T-helper 2 cell treated with Interferon-gamma antibody and Interleukin-4, amounts not matched to agents 100 ng/mL and 5 ng/mL, for 36 hours (primary cell): ENCODE data around the gene AIP. TPM values are rescaled to one million over a fixed set of nuclear protein-coding genes. Genes with fewer than 3 reads are reported as not detected.
"Not testable (repeated sequence)": the region's sequence is repeated elsewhere in the genome, so short reads cannot be mapped to it uniquely, and the experiment has no call there.

Experiments
- intact Hi-C: fragments of 100-400 bp; cut with micrococcal nuclease; formaldehyde crosslinking; loops from one replicate; pipeline ENCODE4 v1.15.1; 2023
- total RNA-seq: library from RNA; stranded (reverse); gene quantifications from 2 replicates; pipeline ENCODE4 v1.2.3, GENCODE V29; 2022

AIP gene
- total RNA-seq, 1 donor from 2014 or later = 157 TPM

DNA sequence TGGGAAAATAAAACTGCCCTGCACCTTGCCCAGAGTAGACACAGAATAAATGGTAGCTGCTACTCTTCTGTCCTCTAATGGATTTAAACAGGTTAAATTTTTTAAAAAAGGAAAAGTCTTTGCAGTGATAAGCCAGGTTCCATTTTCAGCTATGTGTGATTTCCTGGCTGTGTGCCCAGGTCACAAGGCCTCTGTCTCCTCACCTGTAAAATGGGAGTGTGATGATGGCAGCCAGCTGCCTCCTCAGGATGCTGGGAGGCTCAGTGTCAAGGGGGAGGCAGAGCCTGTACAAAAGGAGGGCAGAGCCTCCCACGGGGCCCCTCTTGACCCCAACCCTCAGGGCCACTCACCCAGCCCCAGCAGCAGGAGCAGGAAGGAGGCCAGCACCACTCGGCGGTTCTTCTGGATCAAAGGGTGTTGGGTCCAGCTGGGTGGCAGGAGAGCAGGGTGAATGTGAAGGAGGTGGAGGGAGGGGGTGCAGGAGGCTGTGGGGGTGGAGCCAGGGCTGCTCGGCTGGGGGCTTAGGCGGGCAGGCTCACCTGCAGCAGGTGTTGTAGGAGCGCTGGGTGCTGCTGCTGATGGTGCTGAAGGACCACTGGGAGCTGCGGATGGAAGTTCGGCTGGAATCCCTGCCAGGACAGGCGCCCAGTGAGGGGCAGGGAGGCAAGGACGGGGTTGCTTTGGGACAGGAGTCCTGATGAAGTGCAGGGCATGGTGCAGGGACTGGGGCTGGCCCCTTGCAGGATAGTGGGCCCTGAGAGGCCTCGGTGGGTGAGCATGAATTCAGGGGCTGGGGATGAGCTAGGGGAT is 15.7 kb upstream of the AIP start:
- intact Hi-C loops = loop anchor here (5.0 kb wide), 1 partner anchor 40 kb away; the partner anchor contains the start of gene RPS6KB2

DNA sequence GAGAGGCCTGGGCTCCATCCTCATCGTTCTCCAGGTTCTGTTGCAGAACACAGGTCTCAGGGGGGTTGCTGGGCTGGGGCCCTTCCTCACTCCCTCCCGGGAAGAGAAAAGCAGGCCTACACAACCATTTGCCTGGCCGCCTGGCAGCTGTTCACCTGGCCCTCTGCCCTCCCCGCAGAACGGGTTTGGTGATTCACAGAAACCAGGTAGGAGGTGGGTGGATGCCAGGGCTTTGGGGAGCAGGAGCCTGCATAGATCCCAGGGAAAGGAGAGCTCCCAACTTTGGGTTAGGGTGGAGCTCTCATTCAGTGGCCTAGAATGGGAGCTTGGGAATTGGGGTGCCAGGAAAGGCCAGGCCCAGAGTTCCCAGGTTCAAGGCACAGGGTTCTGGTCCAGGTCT is 14.8 kb upstream of the AIP start:
- intact Hi-C loops = loop anchor here (2.0 to 5.0 kb wide), 3 partner anchors 29 to 77 kb away; partner anchors contain the start of genes RAD9A and RPS6KB2

DNA sequence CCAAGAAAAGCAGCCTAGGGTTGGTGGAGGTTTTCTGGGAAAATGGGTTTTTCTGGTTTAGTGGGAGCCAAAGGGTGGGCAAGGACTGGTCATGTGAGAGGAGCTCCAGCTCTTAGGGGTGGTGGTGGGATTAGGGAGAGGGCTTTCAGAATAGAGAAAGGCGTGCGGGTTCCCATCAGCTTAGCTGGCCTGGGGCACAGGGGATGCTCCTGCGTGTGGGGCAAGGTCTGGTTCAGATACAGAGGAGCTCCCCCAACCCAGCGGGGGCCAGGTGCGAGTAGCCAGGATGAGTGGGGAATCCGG is 14.4 kb upstream of the AIP start:
- intact Hi-C loops = loop anchor here (2.0 to 5.0 kb wide), 3 partner anchors 30 to 78 kb away; partner anchors contain the start of genes RAD9A and RPS6KB2

DNA sequence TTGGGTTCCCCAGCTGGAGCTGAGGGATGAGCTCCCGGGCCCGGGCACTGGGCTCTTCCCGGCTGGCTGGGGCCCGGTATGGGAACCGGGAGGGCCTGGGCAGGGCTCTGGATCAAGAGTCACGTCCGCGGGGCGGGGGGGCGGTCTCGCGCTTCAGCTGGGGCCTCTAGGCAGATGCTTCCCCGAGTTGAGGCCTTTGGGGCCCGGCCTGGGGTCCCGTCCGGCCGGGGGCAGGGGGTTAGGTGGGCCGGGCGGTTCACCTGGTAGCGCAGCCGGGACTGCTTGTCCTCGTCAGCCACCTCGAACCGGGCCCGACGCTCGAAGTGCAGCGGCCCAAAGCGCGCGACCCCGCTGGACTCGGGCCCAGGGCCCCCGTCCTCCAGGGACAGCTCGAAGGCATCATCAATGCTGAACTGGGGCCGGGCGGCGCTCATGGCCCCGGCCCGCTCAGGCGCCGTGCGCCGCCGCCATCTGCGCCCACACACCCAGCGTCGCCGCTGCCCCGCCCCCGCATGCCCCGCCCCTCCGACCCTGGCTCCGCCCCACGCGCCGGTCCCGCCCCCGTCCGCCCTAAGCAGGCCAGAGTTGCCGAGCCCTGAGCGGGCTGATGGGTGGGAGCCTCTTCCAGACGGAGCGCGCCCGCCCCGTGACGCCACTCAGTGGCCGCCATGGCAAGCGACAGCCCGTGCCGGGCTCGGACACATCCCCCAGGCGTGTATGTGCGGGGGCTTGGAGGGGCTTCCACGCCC is 13.9 kb upstream of the AIP start, which contains the start of gene TMEM134:
TSS of gene TMEM134 (minus strand) at position 493 of the 749 bp plus-strand sequence. CDS start at position 434, 59 bp downstream.
- intact Hi-C loops = loop anchor here (1.0 to 5.0 kb wide), 6 partner anchors 15 to 78 kb away; partner anchors contain the start of genes RAD9A and RPS6KB2

DNA sequence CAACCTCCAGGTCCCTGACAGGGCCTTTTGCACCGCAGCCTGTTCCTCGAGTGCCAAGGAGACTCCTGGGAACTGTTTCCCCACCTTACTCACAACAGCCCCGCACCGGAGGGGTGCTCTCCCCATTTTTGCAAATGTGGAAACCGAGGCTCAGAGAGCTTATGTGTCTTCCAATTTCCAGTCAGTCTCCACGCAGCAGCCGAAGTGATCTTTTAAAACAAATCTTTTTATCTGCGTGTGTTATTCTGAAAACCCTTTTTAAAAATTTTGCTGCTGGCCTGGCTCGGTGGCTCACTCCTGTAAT is 13.4 kb upstream of the AIP start:
- intact Hi-C loops = loop anchor here (1.0 to 5.0 kb wide), 6 partner anchors 15 to 79 kb away; partner anchors contain the start of genes RAD9A and RPS6KB2

DNA sequence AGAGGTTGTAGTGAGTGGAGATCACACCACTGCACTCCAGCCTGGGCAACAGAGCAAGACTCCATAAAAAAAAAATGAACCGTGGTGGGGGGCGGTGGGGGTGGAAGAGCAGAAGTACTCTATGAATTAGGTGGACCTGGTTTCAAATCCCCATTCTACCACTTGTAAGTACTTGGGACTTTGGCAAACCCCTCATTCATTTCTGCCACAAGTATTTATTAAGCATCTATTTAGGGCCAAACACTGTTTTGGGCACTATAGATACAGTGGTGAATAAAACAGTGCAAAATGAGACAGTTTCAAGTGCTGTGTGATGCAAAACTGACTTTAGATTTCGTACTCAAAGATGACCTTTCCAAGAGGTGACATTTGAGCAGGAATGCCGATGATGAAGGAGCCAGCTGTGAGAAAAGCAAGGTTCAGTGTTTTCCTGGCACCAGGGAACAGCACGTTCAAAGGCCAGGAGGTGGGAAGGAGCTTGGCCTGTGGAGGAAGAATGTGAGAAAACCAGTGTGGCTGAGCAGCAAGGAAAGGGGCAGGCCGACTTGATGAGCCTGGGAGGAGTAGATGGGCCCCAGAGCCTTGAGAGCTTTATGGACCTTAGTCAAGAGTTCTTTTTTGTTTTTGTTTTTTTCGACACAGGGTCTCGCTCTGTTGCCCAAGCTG is 12.4 kb upstream of the AIP start:
- intact Hi-C loops = no loop called here

DNA sequence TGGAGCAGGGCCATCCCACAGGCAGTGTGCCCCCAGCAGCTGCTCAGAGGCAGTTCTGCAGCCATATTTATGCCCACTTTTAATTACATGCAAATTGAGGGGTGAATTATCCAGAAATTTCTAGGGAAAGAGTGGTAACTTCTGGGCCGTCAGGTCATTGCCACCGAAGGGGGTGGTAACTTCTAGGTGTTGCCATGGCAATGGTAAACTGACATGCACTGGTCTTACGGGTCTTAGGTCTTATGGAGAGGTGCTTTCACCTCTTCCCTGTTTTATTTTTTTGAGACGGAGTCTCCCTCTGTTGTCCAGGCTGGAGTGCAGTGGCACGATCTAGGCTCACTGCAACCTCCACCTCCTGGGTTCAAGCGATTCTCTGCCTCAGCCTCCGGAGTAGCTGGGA is 9.9 kb upstream of the AIP start:
- intact Hi-C loops = no loop called here

DNA sequence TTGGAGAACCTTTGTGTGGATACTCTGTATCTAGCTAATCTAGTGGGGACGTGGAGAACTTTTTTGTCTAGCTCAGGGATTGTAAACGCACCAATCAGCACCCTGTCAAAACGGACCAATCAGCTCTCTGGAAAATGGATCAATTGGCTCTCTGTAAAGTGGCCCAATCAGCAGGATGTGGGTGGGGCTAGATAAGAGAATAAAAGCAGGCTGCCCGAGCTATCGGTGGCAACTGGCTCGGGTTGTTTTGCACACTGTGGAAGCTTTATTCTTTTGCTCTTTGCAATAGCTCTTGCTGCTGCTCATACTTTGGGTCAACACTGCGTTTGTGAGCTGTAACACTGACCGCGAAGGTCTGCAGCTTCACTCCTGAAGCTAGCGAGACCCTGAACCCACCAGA is 6.1 kb upstream of the AIP start:
- intact Hi-C loops = not testable (repeated sequence)

DNA sequence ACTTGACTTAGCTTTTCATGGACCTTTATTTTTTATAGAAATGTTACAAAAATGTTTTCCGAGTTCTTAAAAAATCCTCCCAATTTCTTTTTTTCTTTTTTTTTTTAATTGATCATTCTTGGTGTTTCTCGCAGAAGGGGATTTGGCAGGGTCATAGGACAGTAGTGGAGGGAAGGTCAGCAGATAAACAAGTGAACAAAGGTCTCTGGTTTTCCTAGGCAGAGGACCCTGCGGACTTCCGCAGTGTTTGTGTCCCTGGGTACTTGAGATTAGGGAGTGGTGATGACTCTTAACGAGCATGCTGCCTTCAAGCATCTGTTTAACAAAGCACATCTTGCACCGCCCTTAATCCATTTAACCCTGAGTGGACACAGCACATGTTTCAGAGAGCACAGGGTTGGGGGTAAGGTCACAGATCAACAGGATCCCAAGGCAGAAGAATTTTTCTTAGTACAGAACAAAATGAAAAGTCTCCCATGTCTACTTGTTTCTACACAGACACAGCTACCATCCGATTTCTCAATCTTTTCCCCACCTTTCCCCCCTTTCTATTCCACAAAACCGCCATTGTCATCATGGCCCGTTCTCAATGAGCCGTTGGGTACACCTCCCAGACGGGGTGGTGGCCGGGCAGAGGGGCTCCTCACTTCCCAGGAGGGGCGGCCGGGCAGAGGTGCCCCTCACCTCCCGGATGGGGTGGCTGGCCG is 5.3 kb upstream of the AIP start:
- intact Hi-C loops = not testable (repeated sequence)

DNA sequence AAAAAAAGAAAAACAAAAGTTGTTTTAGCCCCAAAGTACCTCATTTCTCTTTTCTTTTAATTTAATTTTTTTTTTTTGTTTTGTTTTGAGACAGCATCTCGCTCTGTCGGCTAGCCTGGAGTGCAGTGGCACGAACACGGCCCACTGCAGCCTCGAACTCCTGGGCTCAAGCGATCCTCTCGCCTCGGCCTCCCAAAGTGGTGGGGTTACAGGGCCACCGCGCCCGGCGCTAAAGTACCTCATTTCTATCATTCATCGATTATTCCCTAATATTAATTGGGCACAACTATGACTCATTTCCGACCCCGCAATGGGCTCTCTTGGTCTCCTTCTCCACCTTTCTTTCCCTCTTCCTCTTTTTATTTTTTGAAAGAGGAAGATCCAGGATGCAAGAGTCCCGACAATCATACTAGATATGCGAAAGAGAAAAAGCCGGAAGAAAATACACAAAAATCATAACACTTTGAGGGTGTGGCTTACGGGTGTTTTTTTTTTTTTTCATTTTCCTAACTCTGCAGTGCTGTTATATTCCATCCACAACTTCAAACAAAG is 475 bp upstream of the AIP start:
- intact Hi-C loops = no loop called here

DNA sequence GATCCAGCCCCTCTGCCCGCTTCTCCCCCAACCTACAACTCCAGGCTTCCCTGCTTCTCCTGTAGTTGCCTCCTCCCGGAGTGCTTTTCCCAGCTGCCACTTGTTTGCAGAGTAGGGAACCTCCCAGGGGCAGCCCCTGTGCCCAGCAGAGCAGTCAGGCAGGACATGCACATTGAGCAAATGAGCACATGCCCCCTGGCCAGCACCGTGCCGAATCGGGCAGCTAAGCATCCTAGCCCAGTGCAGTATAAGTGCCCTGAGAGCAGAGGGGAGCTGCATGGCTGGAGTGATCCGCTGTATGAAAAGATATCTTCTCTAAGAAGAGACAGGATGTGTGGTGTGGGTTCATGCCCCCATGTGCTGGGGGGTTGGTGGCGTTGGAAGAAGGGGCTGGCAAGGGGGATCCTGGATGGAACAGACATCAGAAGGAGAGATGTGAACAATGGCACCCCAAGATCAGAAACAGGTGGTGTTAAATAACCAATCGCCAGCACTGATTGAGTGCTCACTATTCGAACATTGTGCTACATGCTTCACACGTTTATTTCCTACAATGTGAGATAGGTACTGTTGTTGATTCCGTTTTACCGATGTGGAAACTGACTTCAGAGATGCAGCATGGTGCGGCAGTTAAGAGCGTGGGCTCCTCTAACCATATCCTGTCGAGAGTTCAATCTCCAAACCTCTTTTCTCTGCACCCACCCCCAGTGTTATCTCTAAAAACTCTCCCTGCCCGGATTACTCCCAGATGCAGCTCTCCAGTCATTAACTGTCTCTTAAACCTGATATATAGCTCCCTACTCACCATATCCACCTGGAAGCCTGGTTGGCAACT is 1.2 kb downstream of the AIP start:
- intact Hi-C loops = loop anchor here (1.0 to 2.0 kb wide), 6 partner anchors 15 to 131 kb away; partner anchors contain the start of genes POLD4, RPS6KB2 and TMEM134

DNA sequence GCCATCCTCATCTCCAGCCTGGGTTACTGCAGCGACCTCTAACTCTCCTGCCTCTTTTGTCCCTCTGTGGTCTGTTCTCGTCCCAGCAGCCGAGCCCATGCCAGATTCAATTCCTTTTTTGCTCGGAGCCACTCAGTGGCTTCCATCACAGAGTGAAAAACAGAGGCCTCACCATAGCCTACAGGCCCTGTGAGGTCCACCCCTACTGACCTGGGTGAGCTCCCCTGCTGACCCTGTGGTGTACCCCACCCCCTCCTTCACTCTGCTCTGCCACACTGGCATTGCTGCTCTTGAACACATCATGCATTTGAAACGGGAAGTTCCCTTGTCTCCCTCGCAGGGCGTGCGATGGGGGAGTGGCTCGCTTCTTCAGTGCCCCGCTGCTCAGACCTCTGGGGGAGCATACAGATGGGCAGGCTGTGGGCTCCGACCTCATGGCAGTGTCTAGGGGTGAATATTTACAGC is 2.1 kb downstream of the AIP start:
- intact Hi-C loops = loop anchor here (1.0 to 2.0 kb wide), 5 partner anchors 16 to 83 kb away; partner anchors contain the start of gene TMEM134

DNA sequence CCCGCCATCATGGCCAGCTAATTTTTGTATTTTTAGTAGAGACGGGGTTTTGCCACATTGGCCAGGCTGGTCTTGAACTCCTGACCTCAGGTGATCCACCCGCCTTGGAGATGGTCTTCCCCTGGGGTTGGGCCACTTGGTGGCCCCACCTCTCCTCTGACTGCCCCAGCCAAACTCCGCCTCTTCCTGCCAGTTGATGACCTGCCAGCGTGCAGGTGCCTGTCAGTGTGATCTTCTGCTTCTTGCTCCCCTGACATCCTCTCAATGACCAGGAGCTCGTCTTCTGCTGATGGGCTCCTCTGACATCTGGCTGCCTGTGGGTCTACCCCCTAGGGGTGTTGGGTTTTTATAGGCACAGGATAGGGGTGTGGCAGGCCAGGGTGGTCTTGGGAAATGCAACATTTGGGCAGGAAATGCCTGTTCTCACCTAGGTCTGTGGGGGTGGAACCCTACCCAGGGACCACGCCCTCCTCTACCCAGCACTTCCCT is 3.1 kb downstream of the AIP start:
- intact Hi-C loops = loop anchor here (1.0 to 2.0 kb wide), 2 partner anchors 22 to 47 kb away; no protein-coding TSS in a partner anchor

DNA sequence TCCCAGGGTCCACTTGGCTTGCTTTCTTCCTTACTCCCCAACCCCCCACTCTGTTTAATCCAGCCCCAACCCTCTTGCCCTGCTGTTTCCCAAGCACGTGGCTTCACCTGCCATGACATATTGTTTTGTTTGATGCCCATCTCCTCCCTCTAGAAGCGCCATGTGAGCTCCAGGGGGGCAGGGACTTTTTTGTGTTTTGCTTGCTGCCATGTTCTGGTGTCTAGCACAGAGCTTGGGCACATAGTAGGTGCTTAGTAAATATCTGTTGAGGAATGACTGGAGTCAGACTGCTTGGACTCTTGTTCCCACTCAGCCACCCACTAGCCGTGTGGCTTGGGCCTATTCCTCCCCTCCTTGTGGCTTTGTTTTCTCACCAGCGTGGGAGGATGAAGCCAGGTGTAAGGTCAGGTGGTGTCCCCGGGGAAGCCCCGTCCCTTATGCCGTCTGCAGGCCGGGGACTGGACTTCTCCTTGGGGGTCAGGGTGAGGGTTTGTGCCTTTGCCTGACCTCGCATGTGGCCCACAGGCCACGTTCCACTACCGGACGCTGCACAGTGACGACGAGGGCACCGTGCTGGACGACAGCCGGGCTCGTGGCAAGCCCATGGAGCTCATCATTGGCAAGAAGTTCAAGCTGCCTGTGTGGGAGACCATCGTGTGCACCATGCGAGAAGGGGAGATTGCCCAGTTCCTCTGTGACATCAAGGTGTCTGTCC is 3.8 kb downstream of the AIP start:
- intact Hi-C loops = no loop called here

DNA sequence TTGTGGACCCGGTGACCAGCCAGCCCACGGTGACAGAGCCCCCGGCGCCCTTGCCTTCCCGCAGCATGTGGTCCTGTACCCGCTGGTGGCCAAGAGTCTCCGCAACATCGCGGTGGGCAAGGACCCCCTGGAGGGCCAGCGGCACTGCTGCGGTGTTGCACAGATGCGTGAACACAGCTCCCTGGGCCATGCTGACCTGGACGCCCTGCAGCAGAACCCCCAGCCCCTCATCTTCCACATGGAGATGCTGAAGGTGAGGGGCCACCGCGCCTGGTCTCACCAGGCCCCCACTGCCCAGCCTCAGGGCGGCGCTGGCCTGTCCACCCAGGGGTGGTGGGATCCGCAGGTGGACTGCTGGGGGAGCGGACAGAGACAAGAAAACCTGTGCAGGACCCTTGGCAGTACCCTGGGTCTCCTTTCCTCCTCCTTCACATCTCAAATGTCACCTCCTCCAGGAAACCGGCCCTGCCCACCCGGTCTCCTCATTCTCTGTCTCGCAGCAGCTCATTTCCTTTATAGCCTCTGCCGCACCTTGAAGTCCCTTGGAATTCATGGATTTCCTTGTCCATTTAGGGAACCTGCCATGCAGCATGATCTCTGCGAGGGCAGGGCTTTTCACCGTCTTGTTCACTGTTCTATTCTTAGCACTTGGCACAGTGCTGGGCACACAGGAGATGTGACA is 6.5 kb downstream of the AIP start:
- intact Hi-C loops = no loop called here

DNA sequence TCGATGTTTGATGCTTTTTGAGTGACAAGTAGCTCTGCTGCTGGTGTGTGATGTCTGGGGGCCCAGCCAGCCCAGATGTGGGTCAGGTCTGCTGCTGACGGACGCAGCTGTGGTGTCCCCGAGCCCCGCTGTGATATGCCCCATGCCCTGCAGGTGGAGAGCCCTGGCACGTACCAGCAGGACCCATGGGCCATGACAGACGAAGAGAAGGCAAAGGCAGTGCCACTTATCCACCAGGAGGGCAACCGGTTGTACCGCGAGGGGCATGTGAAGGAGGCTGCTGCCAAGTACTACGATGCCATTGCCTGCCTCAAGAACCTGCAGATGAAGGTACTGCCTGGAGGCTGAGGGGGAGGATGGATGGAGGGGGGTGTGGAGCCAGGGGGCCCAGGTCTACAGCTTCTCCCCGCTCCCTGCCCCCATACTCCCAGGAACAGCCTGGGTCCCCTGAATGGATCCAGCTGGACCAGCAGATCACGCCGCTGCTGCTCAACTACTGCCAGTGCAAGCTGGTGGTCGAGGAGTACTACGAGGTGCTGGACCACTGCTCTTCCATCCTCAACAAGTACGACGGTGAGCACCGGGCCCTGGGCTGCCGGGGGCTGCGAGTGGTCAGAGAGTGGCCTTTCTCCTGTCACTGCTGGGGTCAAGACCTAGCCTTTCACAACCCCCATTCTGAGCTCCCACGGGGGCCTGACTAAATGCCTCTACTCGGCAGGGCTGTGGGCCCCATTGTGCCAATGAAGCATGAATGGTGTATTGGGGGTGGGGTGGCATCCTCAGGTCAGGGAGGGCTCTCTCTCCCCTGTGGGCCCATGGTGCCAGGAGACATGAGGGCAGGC is 7.3 kb downstream of the AIP start:
- intact Hi-C loops = no loop called here

DNA sequence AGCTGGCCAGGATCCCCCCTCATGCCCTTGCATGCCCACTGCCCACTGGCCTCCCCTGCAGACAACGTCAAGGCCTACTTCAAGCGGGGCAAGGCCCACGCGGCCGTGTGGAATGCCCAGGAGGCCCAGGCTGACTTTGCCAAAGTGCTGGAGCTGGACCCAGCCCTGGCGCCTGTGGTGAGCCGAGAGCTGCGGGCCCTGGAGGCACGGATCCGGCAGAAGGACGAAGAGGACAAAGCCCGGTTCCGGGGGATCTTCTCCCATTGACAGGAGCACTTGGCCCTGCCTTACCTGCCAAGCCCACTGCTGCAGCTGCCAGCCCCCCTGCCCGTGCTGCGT is 7.9 kb downstream of the AIP start:
- intact Hi-C loops = no loop called here
